Fibroblast of the aortic adventitia (primary cell): ENCODE data around the gene CABP5. TPM values are rescaled to one million over a fixed set of nuclear protein-coding genes. Genes with fewer than 3 reads are reported as not detected.

Source experiments
- DNase-seq: peaks from one replicate; pipeline ENCODE4 v3.0.0-alpha.2; 2010; ENCODE audit warnings: low read depth
- H3K4me3 ChIP-seq: 2 replicates; pipeline ENCODE4 v1.5.1; 2011; ENCODE audit warnings: low read depth, mild to moderate bottlenecking, control low read depth, low read length, moderate library complexity
- total RNA-seq: library from RNA; depleted of rRNA; stranded (reverse); fragments of >200 nt; gene quantifications from 2 replicates; pipeline ENCODE4 v1.2.3, GENCODE V29; 2012; ENCODE audit warnings: low replicate concordance
- TF ChIP-seq, protein P1 (sequence below): IDR thresholded peaks from 2 replicates; pipeline ENCODE4 v1.5.1; 2011; ENCODE audit warnings: mild to moderate bottlenecking, low read length, control low read depth, inconsistent platforms; ENCODE audit not compliant: insufficient read depth

Gene CABP5
- total RNA-seq, 1 donor, result not detected

GRCh38 chr19:48030073-48030472 lies 13.8 kb downstream of the CABP5 start:
- no peak overlapping the region for H3K4me3 ChIP-seq
- no peak for DNase-seq
- TF ChIP-seq, protein P1, sequence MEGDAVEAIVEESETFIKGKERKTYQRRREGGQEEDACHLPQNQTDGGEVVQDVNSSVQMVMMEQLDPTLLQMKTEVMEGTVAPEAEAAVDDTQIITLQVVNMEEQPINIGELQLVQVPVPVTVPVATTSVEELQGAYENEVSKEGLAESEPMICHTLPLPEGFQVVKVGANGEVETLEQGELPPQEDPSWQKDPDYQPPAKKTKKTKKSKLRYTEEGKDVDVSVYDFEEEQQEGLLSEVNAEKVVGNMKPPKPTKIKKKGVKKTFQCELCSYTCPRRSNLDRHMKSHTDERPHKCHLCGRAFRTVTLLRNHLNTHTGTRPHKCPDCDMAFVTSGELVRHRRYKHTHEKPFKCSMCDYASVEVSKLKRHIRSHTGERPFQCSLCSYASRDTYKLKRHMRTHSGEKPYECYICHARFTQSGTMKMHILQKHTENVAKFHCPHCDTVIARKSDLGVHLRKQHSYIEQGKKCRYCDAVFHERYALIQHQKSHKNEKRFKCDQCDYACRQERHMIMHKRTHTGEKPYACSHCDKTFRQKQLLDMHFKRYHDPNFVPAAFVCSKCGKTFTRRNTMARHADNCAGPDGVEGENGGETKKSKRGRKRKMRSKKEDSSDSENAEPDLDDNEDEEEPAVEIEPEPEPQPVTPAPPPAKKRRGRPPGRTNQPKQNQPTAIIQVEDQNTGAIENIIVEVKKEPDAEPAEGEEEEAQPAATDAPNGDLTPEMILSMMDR, result no peak

DNA sequence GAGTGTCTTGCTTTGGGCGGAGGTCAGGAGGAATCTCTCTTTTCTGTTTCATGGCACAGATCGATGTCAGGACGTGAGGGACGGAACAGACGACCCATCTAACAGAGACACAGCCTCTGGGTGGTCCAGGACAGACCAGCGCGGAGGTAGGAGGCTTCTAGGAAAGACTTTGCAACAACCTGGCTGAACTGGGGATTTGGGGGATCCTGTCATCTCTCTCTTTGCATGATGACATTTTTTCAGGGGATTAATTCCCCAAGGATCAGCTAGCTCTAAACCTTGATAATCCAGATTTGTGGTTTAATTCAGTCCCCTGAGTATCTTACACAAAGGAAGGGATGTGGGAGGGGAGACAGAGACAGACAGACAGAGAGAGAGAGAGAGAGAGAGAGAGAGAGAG lies 14.4 kb downstream of the CABP5 start:
- no peak overlapping the region for H3K4me3 ChIP-seq
- no peak for DNase-seq
- TF ChIP-seq, protein P1, result no peak

DNA sequence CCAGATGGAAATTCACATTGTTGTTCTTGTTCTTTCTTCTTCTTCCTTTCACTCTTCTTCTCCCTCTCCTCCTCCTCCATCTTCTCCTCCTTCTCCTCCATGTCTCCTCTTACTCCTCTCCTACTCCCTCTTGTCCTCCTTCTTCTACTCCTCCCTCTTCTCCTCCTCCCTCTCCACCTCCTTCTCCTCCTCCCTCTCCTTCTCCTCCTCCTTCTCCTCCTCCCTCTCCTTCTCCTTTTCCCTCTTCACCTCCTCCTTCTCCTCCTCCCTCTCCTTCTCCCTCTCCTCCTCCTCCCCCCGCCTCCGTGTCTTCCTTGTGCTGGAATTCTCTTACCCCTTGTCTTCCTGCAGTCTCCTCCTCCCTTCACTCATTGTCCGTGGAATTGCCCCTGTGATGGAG lies 18.4 kb downstream of the CABP5 start:
- no peak overlapping the region for H3K4me3 ChIP-seq
- DNase-seq, result no peak
- TF ChIP-seq, protein P1, result no peak

DNA sequence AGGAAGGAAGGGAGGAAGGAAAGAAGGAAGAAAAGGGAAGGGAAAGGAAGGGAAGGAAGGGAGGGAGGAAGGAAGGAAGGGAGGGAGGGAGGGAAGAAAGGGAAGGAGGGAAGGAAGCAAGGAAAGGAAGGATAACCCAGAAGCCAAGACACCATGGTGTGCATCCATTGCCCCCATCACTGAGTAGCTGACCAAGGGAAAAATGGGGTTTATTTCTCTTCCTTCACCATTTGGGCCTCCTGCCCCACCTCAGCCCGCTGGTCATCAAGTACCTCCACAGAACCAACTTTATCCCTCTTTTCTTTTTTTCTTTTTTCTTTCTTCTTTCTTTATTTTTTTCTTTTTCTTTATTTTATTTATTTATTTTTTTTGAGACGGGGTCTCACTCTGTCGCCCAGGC lies 20.4 kb downstream of the CABP5 start:
- no peak for DNase-seq
- TF ChIP-seq, protein P1, result no peak
- no peak overlapping the region for H3K4me3 ChIP-seq

DNA sequence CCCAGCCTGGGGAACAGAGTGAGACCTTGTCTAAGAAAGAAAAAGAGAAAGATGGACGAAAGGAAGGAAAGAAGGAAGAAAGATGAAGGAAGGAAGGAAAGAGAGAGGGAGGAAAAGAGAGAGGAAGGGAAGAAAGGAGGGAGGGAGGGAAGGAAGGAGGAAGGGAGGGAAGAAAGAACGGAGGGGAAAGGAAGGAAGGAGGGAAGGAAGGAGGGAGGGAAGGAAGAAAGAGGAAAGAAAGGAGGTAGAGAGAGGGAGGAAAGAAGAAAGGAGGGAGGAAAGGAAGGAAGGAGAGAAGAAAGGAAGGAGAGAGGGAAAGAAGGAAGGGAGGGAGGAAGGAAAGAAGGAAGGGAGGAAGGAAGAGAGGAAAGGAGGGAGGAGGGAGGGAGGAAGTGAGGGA lies 20.9 kb downstream of the CABP5 start:
- DNase-seq, result no peak
- TF ChIP-seq, protein P1, result no peak
- H3K4me3 ChIP-seq, result no peak overlapping the region

GRCh38 chr19:48020686-48021085 lies 23.2 kb downstream of the CABP5 start:
- DNase-seq, result no peak
- TF ChIP-seq, protein P1, result no peak
- H3K4me3 ChIP-seq, result no peak overlapping the region

- no peak for DNase-seq
Observed at GRCh38 chr19:48010932-48011758, 32.7 kb downstream of the CABP5 start.

More at GRCh38 chr19:48010932-48011758, 32.7 kb downstream of the CABP5 start:
- no peak overlapping the region for H3K4me3 ChIP-seq
- TF ChIP-seq, protein P1, result no peak
